HG02840 (cell line): ENCODE results near the gene CPNE4.
A peak's percentile ranks its signal among the peaks of the same experiment; 100 is the strongest.

Source experiments
- ATAC-seq: cut with Tn5 transposase; IDR thresholded peaks from one replicate; pipeline ENCODE4 v1.9.1; 2021; ENCODE audit warnings: mild to moderate bottlenecking, moderate library complexity, moderate number of reproducible peaks; ENCODE audit not compliant: unreplicated experiment, low FRiP score

The CPNE4 gene

DNA sequence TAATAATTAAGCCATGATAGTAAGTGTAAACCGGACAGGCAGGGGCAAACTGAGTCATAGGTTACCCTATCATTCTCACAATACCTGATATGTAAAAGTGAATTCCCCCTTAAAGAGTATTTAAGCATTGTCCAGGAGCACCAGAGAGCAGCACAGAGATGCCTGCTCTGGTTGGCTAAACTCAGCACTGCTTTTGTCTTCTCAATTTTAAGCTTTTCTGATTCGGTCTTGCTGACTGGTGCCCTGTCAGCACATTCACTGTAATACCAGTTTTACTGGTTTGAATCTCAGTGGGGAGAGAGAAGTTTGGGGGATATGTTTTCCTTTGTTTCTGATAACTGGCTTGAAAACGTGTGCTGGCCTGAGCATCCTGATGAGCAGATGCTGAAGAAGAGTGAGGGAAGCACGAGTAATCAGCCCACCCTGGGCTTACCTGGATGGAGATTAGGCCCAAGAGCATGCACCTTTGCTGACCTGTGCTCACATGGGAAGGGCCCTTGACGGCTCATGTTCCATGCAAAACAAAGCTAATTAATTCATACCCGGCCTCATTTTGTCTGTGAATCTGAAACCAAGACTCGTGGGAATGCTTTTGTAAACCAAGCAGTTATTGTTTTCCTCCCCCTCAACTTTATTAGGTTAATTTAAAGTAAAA lies 323.6 kb downstream of the CPNE4 start:
- no peak for ATAC-seq

DNA sequence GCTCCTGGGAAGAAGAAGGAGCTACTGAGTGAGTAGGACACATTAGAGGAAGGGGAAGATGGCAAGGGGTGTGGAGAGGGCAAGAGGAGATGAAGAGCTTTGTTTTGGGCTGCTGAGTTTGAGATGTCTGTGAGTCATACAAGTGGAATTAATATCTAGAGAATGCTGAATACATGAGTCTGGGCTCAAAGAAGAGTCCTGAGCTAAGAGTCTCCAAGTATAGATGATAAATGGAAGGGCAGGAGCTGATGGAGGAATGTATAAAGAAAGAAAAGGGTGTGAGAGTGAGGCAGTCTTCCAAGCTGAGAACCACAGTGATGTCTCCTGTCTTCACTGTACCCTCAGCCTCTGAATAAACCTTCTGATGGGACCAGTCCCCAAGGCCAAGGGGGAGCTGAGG lies 326.6 kb downstream of the CPNE4 start:
- ATAC-seq = no peak

DNA sequence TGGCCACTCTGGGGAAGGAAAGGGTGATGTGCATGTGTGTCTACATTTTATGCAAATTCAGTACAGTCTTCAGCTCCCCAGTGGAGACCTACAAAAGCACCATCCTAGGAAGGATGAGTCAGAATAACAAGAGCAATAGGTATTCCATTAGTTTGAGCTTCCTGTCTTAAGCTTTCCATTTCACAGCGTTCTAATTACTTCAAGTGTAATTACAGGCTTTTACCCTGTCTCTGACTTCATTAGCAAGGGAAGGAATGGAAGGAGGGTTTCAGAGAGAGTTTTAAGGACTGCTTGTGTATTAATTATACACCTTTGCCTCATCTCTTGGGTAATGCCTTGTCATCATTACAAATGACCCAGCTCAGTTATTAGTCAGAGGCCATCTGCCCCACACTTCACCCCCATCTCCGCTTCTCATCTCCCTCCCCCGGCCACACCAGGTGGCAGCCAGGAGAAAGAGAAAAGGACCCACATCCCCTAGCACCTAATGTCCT lies 329.2 kb downstream of the CPNE4 start:
- peak; percentile 79 for ATAC-seq

DNA sequence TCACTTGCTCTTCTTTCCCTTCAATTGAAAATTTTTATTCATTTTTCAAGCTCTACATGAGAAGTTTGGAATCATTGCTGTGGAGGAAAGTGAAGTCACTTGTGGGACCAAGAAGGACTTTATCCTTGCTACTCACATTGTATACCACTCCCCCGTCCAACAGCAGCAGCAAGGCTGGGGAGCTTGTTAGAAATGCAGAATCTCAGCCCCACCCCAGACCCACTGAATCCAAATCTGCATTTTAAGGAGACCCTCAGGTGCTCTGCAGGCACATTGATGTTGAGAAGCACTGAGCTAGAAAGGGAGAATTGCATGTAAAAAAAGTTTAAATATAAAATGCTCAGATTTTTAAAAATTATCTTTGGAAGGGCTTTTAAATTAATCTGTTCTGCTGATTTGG lies 329.7 kb downstream of the CPNE4 start:
- ATAC-seq = no peak

DNA sequence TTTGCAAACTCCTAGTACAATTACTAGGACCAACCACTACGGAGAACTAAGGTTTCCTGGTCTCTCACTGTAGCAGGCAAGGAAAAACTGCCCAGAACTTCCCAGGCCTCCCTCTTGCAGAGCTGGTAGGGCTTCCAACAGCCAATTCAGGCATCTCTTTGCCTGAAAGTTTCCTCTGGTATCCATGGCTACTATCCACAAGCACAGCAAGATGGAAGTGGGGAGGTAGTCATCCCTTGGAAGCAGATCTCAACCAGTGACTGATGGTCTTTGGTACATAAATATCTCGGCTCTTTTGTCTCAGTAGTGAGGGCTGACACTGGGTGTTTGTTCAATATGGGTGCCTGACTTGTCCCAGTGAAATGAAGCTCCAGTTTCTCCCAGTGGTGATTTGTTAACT lies 330.7 kb downstream of the CPNE4 start:
- ATAC-seq = no peak

GRCh38 chr3:131702146-131702545 lies 332.7 kb downstream of the CPNE4 start:
- no peak for ATAC-seq

GRCh38 chr3:131701153-131701770 lies 333.6 kb downstream of the CPNE4 start:
- ATAC-seq = no peak

DNA sequence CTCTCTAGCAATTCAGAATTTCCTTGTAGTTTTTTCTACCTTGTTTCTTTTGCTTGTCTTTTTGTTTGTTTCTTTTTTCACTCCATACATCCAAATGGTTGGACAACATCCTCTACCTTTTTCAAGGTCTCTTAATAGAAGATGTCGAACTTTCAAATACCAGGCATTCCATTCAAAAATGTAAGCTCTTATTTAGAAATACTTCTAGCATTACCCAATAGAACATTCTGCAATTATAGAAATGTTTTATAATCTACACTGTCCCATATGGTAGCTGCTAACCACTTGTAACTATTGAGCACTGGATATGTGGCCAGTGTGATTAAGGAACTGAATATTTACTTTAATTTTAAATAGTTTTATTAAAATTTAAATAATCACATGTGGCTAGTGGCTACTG lies 335.8 kb downstream of the CPNE4 start:
- no peak for ATAC-seq

GRCh38 chr3:131694376-131694775 lies 340.4 kb downstream of the CPNE4 start:
- ATAC-seq = no peak

DNA sequence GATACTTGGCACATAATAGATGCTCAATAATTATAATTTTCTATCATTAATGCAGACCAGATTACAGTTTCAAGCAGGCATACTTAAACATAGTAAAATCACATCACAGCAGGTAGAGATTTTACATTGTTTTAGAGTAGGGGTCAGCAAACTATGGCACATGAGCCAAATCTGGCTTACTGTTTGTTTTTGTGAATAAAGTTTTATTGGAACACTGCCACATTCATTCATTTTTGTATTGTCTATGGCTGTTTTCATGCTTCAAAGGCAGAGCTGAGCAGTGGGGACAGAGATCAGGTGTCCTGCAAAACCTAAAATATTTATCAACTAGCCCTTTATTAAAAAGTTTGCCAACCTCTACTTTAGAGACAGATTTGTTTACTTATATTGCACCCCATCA lies 342.5 kb downstream of the CPNE4 start:
- ATAC-seq = no peak

DNA sequence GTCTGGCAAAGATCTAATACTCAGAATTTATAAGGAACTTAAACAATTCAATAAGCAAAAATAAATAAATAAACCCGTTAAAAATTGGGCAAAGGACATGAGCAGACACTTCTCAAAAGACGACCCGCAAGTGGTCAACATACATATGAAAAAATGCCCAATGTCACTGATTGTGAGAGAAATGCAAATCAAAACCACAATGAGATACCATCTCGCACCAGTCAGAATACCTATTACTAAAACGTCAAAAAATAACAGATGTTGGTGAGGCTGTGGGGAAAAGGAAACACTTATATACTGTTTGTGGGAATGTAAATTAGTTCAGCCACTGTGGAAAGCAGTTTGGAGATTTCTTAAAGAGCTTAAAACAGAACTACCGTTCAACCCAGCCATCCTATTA lies 344.0 kb downstream of the CPNE4 start:
- ATAC-seq = no peak

GRCh38 chr3:131688370-131688769 lies 346.4 kb downstream of the CPNE4 start:
- no peak for ATAC-seq

GRCh38 chr3:131669600-131669999 lies 365.2 kb downstream of the CPNE4 start:
- ATAC-seq = no peak

DNA sequence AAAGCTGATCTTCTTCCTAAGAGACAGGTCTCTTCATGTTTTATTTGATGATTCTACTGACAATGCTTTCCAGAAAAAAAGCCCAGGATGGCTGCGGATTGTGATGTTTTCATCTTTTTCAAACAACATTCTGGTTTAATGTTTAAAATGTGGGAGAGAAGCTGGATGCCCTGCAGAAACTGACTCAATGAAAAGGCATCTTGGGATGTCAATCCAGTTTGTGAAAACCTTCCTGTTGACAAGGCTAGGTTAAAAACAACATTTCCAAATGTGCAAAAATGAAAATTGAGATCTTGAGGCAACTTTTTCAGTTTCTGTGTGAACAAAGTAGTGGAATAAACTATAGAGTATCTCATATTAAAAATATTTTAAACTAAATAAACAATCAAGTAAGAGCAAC lies 376.0 kb downstream of the CPNE4 start:
- ATAC-seq = no peak

- no peak for ATAC-seq
These were observed 376.7 kb downstream of the CPNE4 start for GRCh38 chr3:131658115-131658514.

GRCh38 chr3:131655070-131655690 lies 379.6 kb downstream of the CPNE4 start:
- no peak for ATAC-seq

GRCh38 chr3:131645638-131646037 lies 389.2 kb downstream of the CPNE4 start:
- no peak for ATAC-seq

DNA sequence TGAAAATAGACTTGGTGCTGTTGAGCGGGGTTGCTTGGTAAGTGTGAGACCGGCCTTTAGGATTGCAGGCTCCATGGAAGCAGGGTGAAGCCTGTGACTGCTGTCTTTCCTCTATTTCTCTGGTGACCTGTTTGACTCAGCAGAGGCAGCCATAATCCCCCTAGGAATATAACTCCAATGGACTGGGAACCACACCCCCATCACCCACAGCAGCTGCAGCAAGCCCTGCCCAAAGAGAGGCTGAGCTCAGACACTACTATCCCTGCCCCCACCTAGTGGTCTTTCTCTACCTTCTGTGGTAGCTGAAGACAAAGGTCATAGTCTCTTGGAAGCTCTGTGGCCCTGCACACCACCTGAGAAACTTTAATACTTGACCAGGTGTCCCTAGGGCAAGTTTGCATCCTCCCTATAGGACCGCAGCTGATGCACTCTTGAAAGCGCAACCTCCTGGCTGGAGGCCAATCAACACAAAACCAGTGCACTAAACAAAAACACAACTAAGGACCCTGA lies 398.5 kb downstream of the CPNE4 start:
- ATAC-seq = no peak

- ATAC-seq = no peak
These were observed 404.0 kb downstream of the CPNE4 start for GRCh38 chr3:131630807-131631206.

- peak; percentile 88 for ATAC-seq
These were observed 404.7 kb downstream of the CPNE4 start for GRCh38 chr3:131630097-131630496.

GRCh38 chr3:131623431-131623830 lies 411.4 kb downstream of the CPNE4 start:
- no peak for ATAC-seq

- ATAC-seq = no peak
These were observed 412.1 kb downstream of the CPNE4 start for GRCh38 chr3:131622726-131623125.
